ENCODE results near the gene IL12RB1. TPM values are rescaled to one million over a fixed set of nuclear protein-coding genes. Genes with fewer than 3 reads are reported as not detected.

IL12RB1 gene
- total RNA-seq, 1 donor from 2014 or later, result not detected

GRCh38 chr19:18046059-18046718 is 40.5 kb downstream of the IL12RB1 start:
- DNase-seq (ENCODE audit: low spot score), result no peak
- peaks cover 34% of the 10 kb centered on the region for H3K4me1 Mint-ChIP-seq (ENCODE audit: low read depth)
- no peak overlapping the region for H3K4me3 Mint-ChIP-seq (ENCODE audit: unreplicated experiment)
- H3K9me3 Mint-ChIP-seq (ENCODE audit: low read depth), result peaks cover 5% of the 10 kb centered on the region
- H3K36me3 Mint-ChIP-seq (ENCODE audit: low read depth), result no peaks in the 10 kb centered on the region
- no peaks in the 10 kb centered on the region for H3K27me3 Mint-ChIP-seq (ENCODE audit: low read depth)
- H3K27ac Mint-ChIP-seq (ENCODE audit: unreplicated experiment), result peak overlapping the region; percentile 68
- no peak for TF ChIP-seq CTCF (IDR thresholded peaks at IDR 0.05)

DNA sequence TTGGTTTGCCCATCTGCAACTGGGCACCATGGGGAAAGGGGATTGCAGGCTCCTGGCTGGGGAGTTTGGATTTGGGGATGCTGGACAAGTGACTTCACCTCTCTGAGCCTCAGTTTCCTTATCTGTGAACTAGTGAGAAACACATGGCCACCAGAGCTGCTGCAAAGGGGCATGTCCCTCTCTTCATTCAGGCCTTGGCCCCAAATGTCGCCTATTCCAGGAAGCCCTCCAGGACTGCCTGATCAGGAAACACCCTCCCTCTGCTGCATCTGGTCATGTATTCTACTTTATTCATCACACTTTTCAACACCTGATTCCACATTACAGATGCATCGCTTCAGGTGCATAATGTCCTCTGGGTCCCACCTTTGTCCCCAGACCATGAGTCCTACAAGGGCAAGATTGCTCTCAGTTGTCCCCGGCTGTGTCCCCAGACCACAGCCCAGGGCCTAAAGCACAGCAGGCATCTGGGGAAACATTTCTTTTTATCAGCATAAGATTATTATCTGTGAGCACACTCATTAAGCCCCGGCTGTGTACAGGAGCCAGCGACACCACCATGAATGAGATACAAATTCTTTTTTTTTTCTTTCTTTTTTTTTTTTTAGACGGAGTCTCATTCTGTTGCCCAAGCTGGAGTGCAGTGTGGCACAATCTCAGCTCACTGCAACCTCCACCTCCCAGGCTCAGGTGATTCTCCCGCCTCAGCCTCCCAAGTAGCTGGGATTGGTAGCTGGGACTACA is 41.3 kb downstream of the IL12RB1 start:
- Mint-ChIP-seq H3K27me3 (ENCODE audit: low read depth) (no peaks in the 10 kb centered on the region), H3K36me3 (ENCODE audit: low read depth) (no peaks in the 10 kb centered on the region), H3K9me3 (ENCODE audit: low read depth) (peaks cover 9% of the 10 kb centered on the region), H3K27ac (ENCODE audit: unreplicated experiment) (peak overlapping the region; percentile 85), H3K4me1 (ENCODE audit: low read depth) (peaks cover 31% of the 10 kb centered on the region), H3K4me3 (ENCODE audit: unreplicated experiment) (peak overlapping the region; percentile 60)
- no peak for DNase-seq (ENCODE audit: low spot score)
- TF ChIP-seq CTCF (IDR thresholded peaks at IDR 0.05), result no peak

DNA sequence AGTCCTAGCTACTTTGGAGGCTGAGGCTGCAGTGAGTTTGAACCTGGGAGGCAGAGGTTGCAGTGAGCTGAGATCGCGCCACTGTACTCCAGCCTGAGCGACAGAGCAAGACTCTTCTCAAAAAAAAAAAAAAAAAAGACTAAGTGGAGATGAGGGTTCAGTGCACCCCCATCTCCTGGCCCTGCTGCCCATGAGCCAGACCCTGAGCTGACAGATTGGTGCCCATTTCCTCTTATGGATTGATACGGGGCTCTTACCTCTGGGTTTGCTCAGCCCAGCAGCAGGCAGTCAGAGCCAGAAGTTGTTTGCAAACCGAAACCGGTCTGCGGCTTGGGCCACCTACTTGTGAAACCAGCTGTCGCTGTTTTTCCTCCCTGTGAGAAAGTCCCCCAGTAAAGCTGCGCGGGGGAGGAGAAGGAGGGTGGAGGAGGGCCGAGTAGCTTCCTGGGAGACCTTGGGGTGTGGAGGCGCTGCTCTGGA is 41.9 kb downstream of the IL12RB1 start:
- no peak for DNase-seq (ENCODE audit: low spot score)
- H3K27me3 Mint-ChIP-seq (ENCODE audit: low read depth), result no peaks in the 10 kb centered on the region
- H3K4me1 Mint-ChIP-seq (ENCODE audit: low read depth), result peaks cover 28% of the 10 kb centered on the region
- peaks cover 9% of the 10 kb centered on the region for H3K9me3 Mint-ChIP-seq (ENCODE audit: low read depth)
- peak overlapping the region; percentile 60 for H3K4me3 Mint-ChIP-seq (ENCODE audit: unreplicated experiment)
- no peak for TF ChIP-seq CTCF (IDR thresholded peaks at IDR 0.05)
- H3K27ac Mint-ChIP-seq (ENCODE audit: unreplicated experiment), result peak overlapping the region; percentile 85
- H3K36me3 Mint-ChIP-seq (ENCODE audit: low read depth), result no peaks in the 10 kb centered on the region

DNA sequence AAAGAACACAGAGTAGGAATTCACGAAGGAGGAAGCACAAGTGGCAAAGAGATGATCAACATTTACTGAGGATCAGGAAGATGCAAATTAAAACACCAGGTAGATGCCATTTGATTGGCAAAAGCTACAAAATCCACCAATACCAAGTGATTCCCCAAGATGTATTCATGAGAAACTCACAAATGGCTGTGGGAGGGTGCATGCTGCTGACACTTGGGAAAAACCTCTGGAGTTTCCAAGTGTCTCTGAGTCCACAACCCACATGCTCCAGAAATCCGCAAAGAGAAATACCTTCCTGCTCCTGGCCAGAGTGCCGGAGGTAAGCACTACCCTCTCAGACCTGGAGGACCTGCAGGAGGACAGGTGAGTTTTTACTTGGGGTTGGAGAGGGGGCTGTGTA is 43.1 kb downstream of the IL12RB1 start:
- H3K36me3 Mint-ChIP-seq (ENCODE audit: low read depth), result no peaks in the 10 kb centered on the region

More for the DNA sequence above, 43.1 kb downstream of the IL12RB1 start:
- DNase-seq (ENCODE audit: low spot score), result no peak
- Mint-ChIP-seq H3K9me3 (ENCODE audit: low read depth) (peaks cover 9% of the 10 kb centered on the region), H3K27me3 (ENCODE audit: low read depth) (no peaks in the 10 kb centered on the region), H3K4me1 (ENCODE audit: low read depth) (peaks cover 25% of the 10 kb centered on the region), H3K27ac (ENCODE audit: unreplicated experiment) (no peak overlapping the region), H3K4me3 (ENCODE audit: unreplicated experiment) (no peak overlapping the region)
- TF ChIP-seq CTCF (IDR thresholded peaks at IDR 0.05), result no peak

Measured in chondrocyte (in vitro differentiated cells).